ENCODE measurements around the gene ZBP1.

GRCh38 chr20:57612436-57612835 lies 7.8 kb downstream of the ZBP1 start:
- TF ChIP-seq CTCF (IDR thresholded peaks at IDR 0.05), result no peak
- TF ChIP-seq POLR2A (IDR thresholded peaks at IDR 0.05), result no peak

All from right lobe of liver (tissue), 4 donors.